GM10266 (cell line): Measurements from ENCODE around the gene PRUNE1.

Experiments used
- DNase-seq: peaks from one replicate; pipeline ENCODE4 v3.0.0; 2012; ENCODE audit errors: extremely low spot score
- CTCF ChIP-seq: IDR thresholded peaks from 2 replicates; pipeline ENCODE4 v1.5.1; 2012; ENCODE audit warnings: mild to moderate bottlenecking, low read depth; ENCODE audit not compliant: control insufficient read depth, insufficient read depth; ENCODE audit errors: missing control alignments

The PRUNE1 gene

GRCh38 chr1:151070474-151071276 lies 62.4 kb downstream of the PRUNE1 start, which contains the start of gene GABPB2:
GABPB2 (plus strand) TSS chr1:151070761; CDS start chr1:151088190, 17,429 bp downstream.
- peak; percentile 95 for TF ChIP-seq CTCF
- peak; percentile 89 for DNase-seq

- DNase-seq: no peak
- TF ChIP-seq CTCF: no peak
Observed at GRCh38 chr1:151072224-151072623, 64.0 kb downstream of the PRUNE1 start.
